ENCODE data around the gene MGLL.

DNA sequence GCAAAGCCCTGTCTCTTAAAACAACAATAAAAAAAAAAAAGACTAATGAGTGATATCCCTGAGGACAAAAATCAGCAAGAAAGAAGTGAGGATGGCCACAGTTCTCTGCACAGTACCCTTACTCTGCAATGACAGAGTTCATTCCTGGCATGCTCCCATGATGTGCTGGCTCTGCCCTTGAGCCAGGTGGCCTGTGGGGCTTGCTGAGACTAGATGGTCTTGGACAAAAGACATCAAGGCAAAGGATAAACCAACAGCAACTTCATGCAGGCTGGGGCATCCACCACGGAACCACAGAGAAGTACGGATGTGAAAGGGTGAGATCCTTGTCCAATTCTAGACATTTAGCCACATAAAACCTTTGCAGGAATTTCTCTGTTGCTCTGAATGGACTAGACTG, 12.7 kb downstream of the MGLL start:
- no peak for TF ChIP-seq POLR2A (IDR thresholded peaks at IDR 0.05)
- TF ChIP-seq, protein P1, sequence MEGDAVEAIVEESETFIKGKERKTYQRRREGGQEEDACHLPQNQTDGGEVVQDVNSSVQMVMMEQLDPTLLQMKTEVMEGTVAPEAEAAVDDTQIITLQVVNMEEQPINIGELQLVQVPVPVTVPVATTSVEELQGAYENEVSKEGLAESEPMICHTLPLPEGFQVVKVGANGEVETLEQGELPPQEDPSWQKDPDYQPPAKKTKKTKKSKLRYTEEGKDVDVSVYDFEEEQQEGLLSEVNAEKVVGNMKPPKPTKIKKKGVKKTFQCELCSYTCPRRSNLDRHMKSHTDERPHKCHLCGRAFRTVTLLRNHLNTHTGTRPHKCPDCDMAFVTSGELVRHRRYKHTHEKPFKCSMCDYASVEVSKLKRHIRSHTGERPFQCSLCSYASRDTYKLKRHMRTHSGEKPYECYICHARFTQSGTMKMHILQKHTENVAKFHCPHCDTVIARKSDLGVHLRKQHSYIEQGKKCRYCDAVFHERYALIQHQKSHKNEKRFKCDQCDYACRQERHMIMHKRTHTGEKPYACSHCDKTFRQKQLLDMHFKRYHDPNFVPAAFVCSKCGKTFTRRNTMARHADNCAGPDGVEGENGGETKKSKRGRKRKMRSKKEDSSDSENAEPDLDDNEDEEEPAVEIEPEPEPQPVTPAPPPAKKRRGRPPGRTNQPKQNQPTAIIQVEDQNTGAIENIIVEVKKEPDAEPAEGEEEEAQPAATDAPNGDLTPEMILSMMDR (IDR thresholded peaks at IDR 0.05 in 8 of 11, conservative IDR thresholded peaks at IDR 0.05 in 3 of 11): no peak
- TF ChIP-seq POLR2AphosphoS5 (IDR thresholded peaks at IDR 0.05): no peak
